OCI-LY1 (cell line): ENCODE measurements around the gene APBA3.

Source experiments
- H2AFZ ChIP-seq: fragments of 200-600 bp; sonication (generic), shearing (Covaris generic); 2 replicates; pipeline ENCODE4 v1.6.0; 2014; ENCODE audit warnings: antibody characterized with exemption, mild to moderate bottlenecking, low read length
- H3F3A ChIP-seq: fragments of 200-600 bp; sonication (generic), shearing (Covaris generic); 2 replicates; pipeline ENCODE4 v1.6.0; 2014; ENCODE audit warnings: mild to moderate bottlenecking, antibody characterized with exemption, low read length, moderate library complexity; ENCODE audit not compliant: insufficient read depth
- H3K27ac ChIP-seq: fragments of 200-600 bp; sonication (generic); 2 replicates; pipeline ENCODE4 v1.5.1; 2014; ENCODE audit warnings: low read length, mixed run types, mild to moderate bottlenecking, low read depth; ENCODE audit not compliant: poor library complexity, severe bottlenecking
- H3K27me3 ChIP-seq: fragments of 200-600 bp; sonication (generic); 2 replicates; pipeline ENCODE4 v1.6.0; 2014; ENCODE audit warnings: antibody characterized with exemption, mild to moderate bottlenecking, low read length, moderate library complexity; ENCODE audit not compliant: insufficient read depth
- H3K36me3 ChIP-seq: fragments of 200-600 bp; sonication (generic); 2 replicates; pipeline ENCODE4 v1.6.1; 2014; ENCODE audit warnings: mild to moderate bottlenecking, antibody characterized with exemption, low read length, moderate library complexity, mixed read lengths; ENCODE audit not compliant: insufficient read depth
- H3K4me1 ChIP-seq: fragments of 200-600 bp; sonication (generic); 2 replicates; pipeline ENCODE4 v1.5.1; 2014; ENCODE audit warnings: mild to moderate bottlenecking, low read length, moderate library complexity; ENCODE audit not compliant: insufficient read depth, severe bottlenecking
- H3K4me2 ChIP-seq: fragments of 200-600 bp; sonication (generic), shearing (Covaris generic); 2 replicates; pipeline ENCODE4 v1.6.1; 2014; ENCODE audit warnings: low read length
- H3K4me3 ChIP-seq: fragments of 200-600 bp; sonication (generic); 2 replicates; pipeline ENCODE4 v1.5.1; 2014; ENCODE audit warnings: low read length, low read depth, mild to moderate bottlenecking, mixed read lengths; ENCODE audit not compliant: poor library complexity, severe bottlenecking
- H3K79me2 ChIP-seq: fragments of 200-600 bp; shearing (Covaris generic); 2 replicates; pipeline ENCODE4 v1.6.1; 2016; ENCODE audit warnings: mixed run types, low read length, mixed read lengths; ENCODE audit not compliant: insufficient read depth
- H3K9ac ChIP-seq: fragments of 200-600 bp; sonication (generic), shearing (Covaris generic); 2 replicates; pipeline ENCODE4 v1.6.1; 2014; ENCODE audit warnings: mild to moderate bottlenecking, low read length, mixed read lengths
- H3K9me2 ChIP-seq: fragments of 200-600 bp; sonication (generic), shearing (Covaris generic); 2 replicates; pipeline ENCODE4 v1.6.1; 2014; ENCODE audit warnings: low read depth, mild to moderate bottlenecking, low read length, mixed read lengths
- H3K9me3 ChIP-seq: fragments of 200-600 bp; shearing (Covaris generic); 2 replicates; pipeline ENCODE4 v1.6.1; 2014; ENCODE audit warnings: low read length, mixed read lengths
- H4K20me1 ChIP-seq: fragments of 200-600 bp; sonication (generic), shearing (Covaris generic); 2 replicates; pipeline ENCODE4 v1.6.0; 2016; ENCODE audit warnings: mild to moderate bottlenecking, low read length; ENCODE audit not compliant: insufficient read depth
- CTCF ChIP-seq: fragments of 200-600 bp; sonication (generic), shearing (Covaris generic); IDR thresholded peaks from 2 replicates; pipeline ENCODE4 v1.5.1; 2017; ENCODE audit warnings: mild to moderate bottlenecking, antibody characterized with exemption, low read length, moderate library complexity, mixed read lengths
- EZH2 ChIP-seq: fragments of 200-600 bp; sonication (generic), shearing (Covaris generic); IDR thresholded peaks from 2 replicates; pipeline ENCODE4 v1.8.0; 2017; ENCODE audit warnings: borderline replicate concordance, mixed run types, mild to moderate bottlenecking, antibody characterized with exemption, low read length, moderate library complexity, mixed read lengths

The APBA3 gene

GRCh38 chr19:3765121-3765520 is 3.6 kb upstream of the APBA3 start:
- Histone ChIP-seq H3K9ac (no peak overlapping the region), H4K20me1 (no peaks in the 10 kb centered on the region), H3K36me3 (peaks cover 16% of the 10 kb centered on the region), H3F3A (no peaks in the 10 kb centered on the region), H3K9me2 (no peaks in the 10 kb centered on the region), H3K27ac (no peak overlapping the region), H3K27me3 (no peaks in the 10 kb centered on the region), H3K9me3 (no peaks in the 10 kb centered on the region), H3K4me1 (peaks cover 18% of the 10 kb centered on the region), H3K4me2 (no peak overlapping the region), H2AFZ (no peak overlapping the region), H3K79me2 (no peaks in the 10 kb centered on the region), H3K4me3 (no peak overlapping the region)
- no peak for TF ChIP-seq CTCF
- no peak for TF ChIP-seq EZH2

- no peaks in the 10 kb centered on the region for H3K9me3 ChIP-seq
- H4K20me1 ChIP-seq: no peaks in the 10 kb centered on the region
- peak within 1 kb of the TSS; percentile 90 for H3K9ac ChIP-seq
- peaks cover 25% of the 10 kb centered on the region for H3K36me3 ChIP-seq
- H3K4me1 ChIP-seq: peaks cover 25% of the 10 kb centered on the region
- H2AFZ ChIP-seq: no peak within 1 kb of the TSS
- no peaks in the 10 kb centered on the region for H3F3A ChIP-seq
- peak within 1 kb of the TSS; percentile 84 for H3K4me3 ChIP-seq
- no peaks in the 10 kb centered on the region for H3K79me2 ChIP-seq
- H3K27me3 ChIP-seq: no peaks in the 10 kb centered on the region
- H3K9me2 ChIP-seq: no peaks in the 10 kb centered on the region
- H3K4me2 ChIP-seq: peak within 1 kb of the TSS; percentile 75
- H3K27ac ChIP-seq: peak within 1 kb of the TSS; percentile 90
- no peak for TF ChIP-seq CTCF
- no peak for TF ChIP-seq EZH2
Measured at GRCh38 chr19:3762501-3763459, 1.3 kb upstream of the APBA3 start, which contains the start of gene MRPL54. MRPL54 (plus strand) TSS chr19:3762682; CDS start chr19:3762701, 19 bp downstream.

- no peaks in the 10 kb centered on the region for H3K9me2 ChIP-seq
- no peak for TF ChIP-seq CTCF
- TF ChIP-seq EZH2: no peak
- H3K36me3 ChIP-seq: peaks cover 26% of the 10 kb centered on the region
- no peak overlapping the region; the same call in 1 of the 2 replicates for H3K9ac ChIP-seq
- no peaks in the 10 kb centered on the region for H3K9me3 ChIP-seq
- H3K4me3 ChIP-seq: peak overlapping the region; percentile 84
- no peaks in the 10 kb centered on the region for H3F3A ChIP-seq
- H4K20me1 ChIP-seq: no peaks in the 10 kb centered on the region
- H3K4me2 ChIP-seq: peak overlapping the region; percentile 75
- H3K79me2 ChIP-seq: no peaks in the 10 kb centered on the region
- peaks cover 25% of the 10 kb centered on the region for H3K4me1 ChIP-seq
- no peak overlapping the region for H2AFZ ChIP-seq
- no peaks in the 10 kb centered on the region for H3K27me3 ChIP-seq
- peak overlapping the region; percentile 90 for H3K27ac ChIP-seq
Measured at GRCh38 chr19:3762130-3762473, 610 bp upstream of the APBA3 start.
